ENCODE measurements around the gene RAP1GAP2. TPM values are rescaled to one million over a fixed set of nuclear protein-coding genes. Genes with fewer than 3 reads are reported as not detected.
"Not testable (repeated sequence)": the region's sequence is repeated elsewhere in the genome, so short reads cannot be mapped to it uniquely, and the experiment has no call there.

Gene RAP1GAP2
- total RNA-seq, 2 experiments from 2014 or later: 9.4 to 11.0 TPM

DNA sequence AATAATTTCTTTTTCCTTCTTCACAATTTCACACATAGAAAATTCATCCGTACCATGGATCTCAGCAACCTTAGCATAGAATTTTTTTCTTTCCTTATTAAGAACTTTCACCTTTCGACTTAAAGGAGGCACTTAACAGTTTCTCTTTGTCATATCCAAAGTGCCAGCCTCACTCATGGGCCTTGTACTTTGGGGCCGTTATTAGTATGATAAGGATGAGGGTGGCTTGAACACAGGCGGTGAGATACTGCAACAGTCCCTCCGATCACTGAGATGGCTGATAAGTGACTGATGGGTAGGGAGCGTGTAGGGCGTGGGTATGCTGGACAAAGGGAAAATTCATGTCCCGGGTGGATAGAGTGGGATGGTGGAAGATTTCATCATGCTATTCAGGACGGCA lies 181.9 kb downstream of the RAP1GAP2 start:
- Mint-ChIP-seq H3K27ac (no peak overlapping the region), H3K9me3 (ENCODE audit: insufficient read depth) (no peaks in the 10 kb centered on the region), H3K36me3 (ENCODE audit: low read depth) (no peaks in the 10 kb centered on the region), H3K4me3 (no peak overlapping the region), H3K4me1 (ENCODE audit: low read depth) (no peaks in the 10 kb centered on the region), H3K27me3 (ENCODE audit: low read depth) (peaks cover 2% of the 10 kb centered on the region)
- ChIA-PET POLR2A (no interaction called here), CTCF (no interaction called here)
- ATAC-seq (no peak), DNase-seq (no peak)

DNA sequence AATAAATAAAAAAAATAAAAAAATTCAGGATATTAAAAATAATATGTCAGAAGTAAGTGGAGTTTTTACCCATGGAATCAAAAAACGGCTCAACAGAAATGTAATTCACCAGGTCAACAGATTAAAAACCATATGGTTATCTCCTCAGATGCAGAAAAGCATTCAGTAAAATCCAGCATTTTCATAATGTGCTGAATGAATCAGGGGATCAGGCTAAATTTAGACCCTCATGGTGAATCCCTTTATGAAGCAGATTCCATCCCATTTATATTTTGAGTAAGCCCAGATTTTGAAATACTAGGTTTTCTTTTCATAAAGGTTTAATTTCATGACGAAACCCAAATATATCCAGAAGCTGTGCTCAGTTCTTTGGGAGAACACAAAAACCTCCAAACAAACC lies 182.8 kb downstream of the RAP1GAP2 start:
- POLR2A ChIA-PET: no interaction called here

GRCh38 chr17:2980211-2980903 lies 184.1 kb downstream of the RAP1GAP2 start:
- Mint-ChIP-seq H3K36me3 (ENCODE audit: low read depth) (no peaks in the 10 kb centered on the region), H3K27me3 (ENCODE audit: low read depth) (no peaks in the 10 kb centered on the region), H3K4me1 (ENCODE audit: low read depth) (no peaks in the 10 kb centered on the region), H3K9me3 (ENCODE audit: insufficient read depth) (no peaks in the 10 kb centered on the region), H3K4me3 (no peak overlapping the region), H3K27ac (no peak overlapping the region)
- DNase-seq (no peak), ATAC-seq (no peak)
- CTCF ChIA-PET: no interaction called here
- POLR2A ChIA-PET: no interaction called here

More for the DNA sequence above, 182.8 kb downstream of the RAP1GAP2 start:
- Mint-ChIP-seq H3K4me1 (ENCODE audit: low read depth) (no peaks in the 10 kb centered on the region), H3K9me3 (ENCODE audit: insufficient read depth) (no peaks in the 10 kb centered on the region), H3K4me3 (no peak overlapping the region), H3K27ac (no peak overlapping the region), H3K27me3 (ENCODE audit: low read depth) (peaks cover 2% of the 10 kb centered on the region), H3K36me3 (ENCODE audit: low read depth) (no peaks in the 10 kb centered on the region)
- ATAC-seq (no peak), DNase-seq (no peak)
- CTCF ChIA-PET: no interaction called here

DNA sequence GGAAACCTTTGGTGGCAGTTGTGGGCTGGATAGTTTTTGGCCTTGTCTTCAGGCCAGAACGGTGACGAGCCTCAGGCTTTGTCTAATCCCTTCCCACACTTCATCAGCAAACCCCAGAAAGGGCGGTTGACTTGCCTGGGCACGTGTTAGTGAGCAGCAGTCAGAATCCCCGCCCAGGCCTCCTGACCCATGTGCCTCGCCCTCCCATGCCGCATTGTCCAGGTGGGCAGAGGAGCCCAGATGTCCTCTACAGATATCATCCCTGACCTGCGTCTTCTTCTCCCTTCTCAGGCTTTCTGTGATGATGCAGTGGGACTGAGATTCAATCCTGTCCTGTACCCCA lies 184.6 kb downstream of the RAP1GAP2 start:
- ChIA-PET CTCF (no interaction called here), POLR2A (no interaction called here)
- H3K27me3 Mint-ChIP-seq (ENCODE audit: low read depth): no peaks in the 10 kb centered on the region
- no peaks in the 10 kb centered on the region for H3K36me3 Mint-ChIP-seq (ENCODE audit: low read depth)
- no peak overlapping the region for H3K4me3 Mint-ChIP-seq
- H3K27ac Mint-ChIP-seq: no peak overlapping the region
- no peaks in the 10 kb centered on the region for H3K4me1 Mint-ChIP-seq (ENCODE audit: low read depth)
- DNase-seq: no peak
- no peaks in the 10 kb centered on the region for H3K9me3 Mint-ChIP-seq (ENCODE audit: insufficient read depth)
- ATAC-seq: no peak

DNA sequence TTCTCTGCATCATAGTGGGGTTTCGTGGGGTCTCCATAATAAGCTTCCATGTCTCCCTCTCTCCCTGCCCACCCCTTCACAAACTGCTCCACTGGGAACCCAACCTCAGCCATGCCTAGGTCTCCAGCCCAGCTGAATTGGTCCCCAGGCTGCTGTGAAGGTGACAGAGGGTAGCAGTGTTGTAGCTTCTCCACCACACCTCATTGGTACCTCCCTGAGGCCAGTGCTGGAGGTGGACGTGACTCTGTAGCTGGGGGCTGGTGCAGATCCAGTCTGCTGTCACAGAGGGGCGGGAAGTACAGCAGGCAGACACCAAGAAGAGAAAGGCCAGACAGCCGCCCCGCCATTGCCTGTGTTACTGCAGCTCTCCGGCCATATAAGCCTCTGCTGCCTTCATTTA lies 185.1 kb downstream of the RAP1GAP2 start:
- H3K27ac Mint-ChIP-seq: no peak overlapping the region
- DNase-seq (no peak), ATAC-seq (no peak)
- H3K9me3 Mint-ChIP-seq (ENCODE audit: insufficient read depth): no peaks in the 10 kb centered on the region
- ChIA-PET CTCF (no interaction called here), POLR2A (no interaction called here)
- H3K36me3 Mint-ChIP-seq (ENCODE audit: low read depth): no peaks in the 10 kb centered on the region
- no peaks in the 10 kb centered on the region for H3K27me3 Mint-ChIP-seq (ENCODE audit: low read depth)
- H3K4me3 Mint-ChIP-seq: no peak overlapping the region
- H3K4me1 Mint-ChIP-seq (ENCODE audit: low read depth): no peaks in the 10 kb centered on the region

DNA sequence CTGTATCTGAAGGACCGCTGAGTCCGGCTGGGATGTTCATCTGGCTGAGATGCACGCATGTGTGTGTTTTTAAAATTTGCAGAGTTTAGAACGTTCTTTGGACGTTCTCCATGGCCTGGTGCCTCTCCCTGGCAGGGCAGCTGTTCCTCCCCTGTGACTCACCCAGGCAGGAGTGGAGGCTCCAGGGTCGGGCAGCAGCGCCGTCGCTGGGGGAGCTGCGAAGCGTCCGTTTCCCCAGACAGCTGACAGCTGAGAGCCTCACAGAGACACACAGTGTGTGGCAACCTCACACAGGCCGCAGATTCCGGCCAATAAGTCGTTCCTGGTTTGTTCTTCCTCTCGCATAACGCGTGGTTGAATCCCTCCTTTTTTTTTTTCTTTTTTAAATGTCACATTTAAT lies 186.6 kb downstream of the RAP1GAP2 start:
- ChIA-PET POLR2A (no interaction called here), CTCF (no interaction called here)
- no peak overlapping the region for H3K27ac Mint-ChIP-seq
- H3K9me3 Mint-ChIP-seq (ENCODE audit: insufficient read depth): no peaks in the 10 kb centered on the region
- ATAC-seq: no peak
- H3K4me3 Mint-ChIP-seq: no peak overlapping the region
- H3K36me3 Mint-ChIP-seq (ENCODE audit: low read depth): no peaks in the 10 kb centered on the region
- H3K27me3 Mint-ChIP-seq (ENCODE audit: low read depth): no peaks in the 10 kb centered on the region
- DNase-seq: no peak
- H3K4me1 Mint-ChIP-seq (ENCODE audit: low read depth): no peaks in the 10 kb centered on the region

GRCh38 chr17:2983255-2983654 lies 187.0 kb downstream of the RAP1GAP2 start:
- ChIA-PET POLR2A (no interaction called here), CTCF (no interaction called here)
- no peaks in the 10 kb centered on the region for H3K9me3 Mint-ChIP-seq (ENCODE audit: insufficient read depth)
- DNase-seq (no peak), ATAC-seq (no peak)
- H3K4me3 Mint-ChIP-seq: no peak overlapping the region
- H3K36me3 Mint-ChIP-seq (ENCODE audit: low read depth): no peaks in the 10 kb centered on the region
- H3K27me3 Mint-ChIP-seq (ENCODE audit: low read depth): no peaks in the 10 kb centered on the region
- no peak overlapping the region for H3K27ac Mint-ChIP-seq
- no peaks in the 10 kb centered on the region for H3K4me1 Mint-ChIP-seq (ENCODE audit: low read depth)

DNA sequence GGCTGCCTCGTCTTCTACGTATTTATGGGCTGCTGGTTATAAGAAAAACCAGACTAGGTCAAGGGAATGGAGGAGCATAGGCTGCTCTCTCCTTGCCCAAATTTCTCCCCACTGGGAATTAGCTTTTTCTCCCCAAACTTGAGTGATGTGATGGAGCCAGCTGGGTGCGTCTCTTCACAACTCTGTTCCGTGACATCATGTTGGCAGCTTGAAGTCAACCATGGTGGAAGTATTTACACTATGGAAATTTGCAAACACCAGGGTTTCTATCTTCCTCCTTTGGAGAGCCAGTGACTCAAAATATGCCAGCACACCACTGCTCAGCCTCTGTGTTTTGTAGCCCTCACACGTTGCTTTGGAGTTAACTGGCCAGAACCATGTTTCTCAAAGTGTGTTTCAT lies 189.1 kb downstream of the RAP1GAP2 start:
- peaks cover 2% of the 10 kb centered on the region for H3K4me1 Mint-ChIP-seq (ENCODE audit: low read depth)
- ChIA-PET CTCF (no interaction called here), POLR2A (no interaction called here)
- no peaks in the 10 kb centered on the region for H3K27me3 Mint-ChIP-seq (ENCODE audit: low read depth)
- H3K9me3 Mint-ChIP-seq (ENCODE audit: insufficient read depth): no peaks in the 10 kb centered on the region
- ATAC-seq: no peak
- H3K36me3 Mint-ChIP-seq (ENCODE audit: low read depth): no peaks in the 10 kb centered on the region
- H3K27ac Mint-ChIP-seq: no peak overlapping the region
- DNase-seq: no peak
- no peak overlapping the region for H3K4me3 Mint-ChIP-seq

DNA sequence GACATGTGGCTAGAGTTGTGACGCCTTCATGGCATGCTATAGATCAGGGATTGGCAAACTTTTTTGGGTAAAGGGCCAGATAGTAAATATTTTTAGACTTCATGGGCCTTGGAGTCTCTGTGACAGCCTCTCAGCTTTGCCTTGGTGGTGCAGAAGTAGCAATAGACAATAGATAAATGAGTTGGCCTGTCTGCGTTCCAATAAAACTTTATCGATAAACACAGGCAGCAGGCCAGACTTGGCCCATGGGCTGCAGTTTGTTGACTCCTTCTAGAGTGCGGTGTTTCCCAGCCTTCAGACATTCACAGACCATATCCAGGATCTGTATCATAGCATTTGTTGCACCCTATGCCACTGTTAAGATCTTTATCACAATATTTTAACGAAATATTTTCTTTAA lies 190.7 kb downstream of the RAP1GAP2 start:
- ChIA-PET POLR2A (no interaction called here), CTCF (no interaction called here)
- Mint-ChIP-seq H3K9me3 (ENCODE audit: insufficient read depth) (no peaks in the 10 kb centered on the region), H3K4me3 (no peak overlapping the region), H3K4me1 (ENCODE audit: low read depth) (peaks cover 4% of the 10 kb centered on the region), H3K27me3 (ENCODE audit: low read depth) (no peaks in the 10 kb centered on the region), H3K36me3 (ENCODE audit: low read depth) (no peaks in the 10 kb centered on the region), H3K27ac (no peak overlapping the region)
- DNase-seq (no peak), ATAC-seq (no peak)

GRCh38 chr17:2989396-2989795 lies 193.2 kb downstream of the RAP1GAP2 start:
- POLR2A ChIA-PET; H3K4me1 Mint-ChIP-seq (ENCODE audit: low read depth); H3K36me3 Mint-ChIP-seq (ENCODE audit: low read depth); H3K27ac Mint-ChIP-seq; H3K9me3 Mint-ChIP-seq (ENCODE audit: insufficient read depth); DNase-seq; H3K27me3 Mint-ChIP-seq (ENCODE audit: low read depth); CTCF ChIA-PET; ATAC-seq; H3K4me3 Mint-ChIP-seq: not testable (repeated sequence)

DNA sequence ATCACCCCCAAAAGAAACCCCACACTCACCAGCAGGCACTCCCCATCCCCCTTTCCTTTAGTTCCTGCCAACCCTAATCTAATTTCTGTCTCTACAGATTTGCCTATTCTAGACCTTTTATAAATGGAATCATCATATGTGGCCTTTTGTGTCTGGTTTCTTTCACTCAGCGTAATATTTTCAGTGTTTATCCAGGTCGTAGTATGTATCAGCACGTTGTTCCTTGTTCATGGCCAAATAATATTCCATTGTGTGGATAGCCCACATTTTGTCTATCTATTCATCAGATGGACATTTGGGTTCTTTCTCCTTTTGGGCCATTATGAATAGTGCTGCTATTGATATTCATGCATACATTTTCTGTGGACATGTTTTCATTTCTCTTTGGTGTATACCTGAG lies 193.6 kb downstream of the RAP1GAP2 start:
- H3K36me3 Mint-ChIP-seq (ENCODE audit: low read depth): no peaks in the 10 kb centered on the region
- no peak for DNase-seq
- ATAC-seq: no peak
- H3K4me1 Mint-ChIP-seq (ENCODE audit: low read depth): peaks cover 4% of the 10 kb centered on the region
- CTCF ChIA-PET: no interaction called here
- no peak overlapping the region for H3K27ac Mint-ChIP-seq
- no peaks in the 10 kb centered on the region for H3K9me3 Mint-ChIP-seq (ENCODE audit: insufficient read depth)
- POLR2A ChIA-PET: no interaction called here
- H3K27me3 Mint-ChIP-seq (ENCODE audit: low read depth): no peaks in the 10 kb centered on the region
- no peak overlapping the region for H3K4me3 Mint-ChIP-seq

GRCh38 chr17:2990396-2990795 lies 194.2 kb downstream of the RAP1GAP2 start:
- no peak for ATAC-seq
- peaks cover 4% of the 10 kb centered on the region for H3K4me1 Mint-ChIP-seq (ENCODE audit: low read depth)
- H3K27ac Mint-ChIP-seq: no peak overlapping the region
- no peak for DNase-seq
- no peaks in the 10 kb centered on the region for H3K27me3 Mint-ChIP-seq (ENCODE audit: low read depth)
- no peak overlapping the region for H3K4me3 Mint-ChIP-seq
- POLR2A ChIA-PET: no interaction called here
- no peaks in the 10 kb centered on the region for H3K9me3 Mint-ChIP-seq (ENCODE audit: insufficient read depth)
- CTCF ChIA-PET: no interaction called here
- H3K36me3 Mint-ChIP-seq (ENCODE audit: low read depth): no peaks in the 10 kb centered on the region

DNA sequence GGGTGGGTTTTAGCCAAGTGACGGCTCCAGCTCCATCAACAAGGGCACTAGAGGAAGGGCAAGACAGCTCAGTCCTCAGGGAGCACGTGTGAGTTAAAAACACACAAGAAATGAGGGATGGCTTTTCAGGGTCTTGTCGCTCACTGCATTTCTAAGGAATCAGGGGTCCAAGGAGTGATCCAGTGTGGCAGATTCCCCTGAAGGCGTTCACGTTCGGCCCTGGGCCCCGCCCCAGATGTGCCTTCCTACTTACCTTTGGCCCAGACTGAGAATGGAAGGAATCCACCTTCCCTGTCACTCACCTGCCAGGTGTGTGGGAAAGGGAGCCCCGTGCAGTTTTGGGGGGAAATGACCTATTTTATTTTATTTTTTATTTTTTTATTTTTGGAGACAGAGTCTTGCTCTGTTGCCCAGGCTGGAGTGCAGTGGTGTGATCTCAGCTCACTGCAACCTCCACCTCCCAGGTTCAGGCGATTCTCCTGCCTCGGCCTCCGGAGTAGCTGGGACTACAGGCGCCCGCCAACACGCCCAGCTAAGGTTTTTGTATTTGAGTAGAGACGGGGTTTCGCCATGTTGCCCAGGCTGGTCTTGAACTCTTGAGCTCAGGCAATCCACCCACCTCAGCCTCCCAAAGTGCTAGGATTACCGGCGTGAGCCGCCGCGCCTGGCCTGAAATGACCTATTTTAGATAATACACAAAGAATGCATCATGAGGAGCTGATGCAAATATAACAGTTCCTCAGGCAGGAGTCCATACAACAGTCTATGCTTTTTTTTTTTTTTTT lies 195.3 kb downstream of the RAP1GAP2 start:
- H3K4me3 Mint-ChIP-seq; H3K27me3 Mint-ChIP-seq (ENCODE audit: low read depth); H3K36me3 Mint-ChIP-seq (ENCODE audit: low read depth); POLR2A ChIA-PET; H3K4me1 Mint-ChIP-seq (ENCODE audit: low read depth); CTCF ChIA-PET; H3K9me3 Mint-ChIP-seq (ENCODE audit: insufficient read depth); DNase-seq; ATAC-seq; H3K27ac Mint-ChIP-seq: not testable (repeated sequence)

All from activated CD8-positive, alpha-beta T cell treated with anti-CD3 and anti-CD28 coated beads, Interleukin-2, amount 10 ng/mL, durations not matched to agents 7 days and 5 days (primary cell).